Eye (tissue), 1 donor: Measurements from ENCODE around the gene DCN.
"Not testable (repeated sequence)": the region's sequence is repeated elsewhere in the genome, so short reads cannot be mapped to it uniquely, and the experiment has no call there.

ENCODE experiments used
- DNase-seq: peaks from one replicate; pipeline ENCODE4 v3.0.0-alpha.2; 2015

DCN gene

GRCh38 chr12:91182636-91183455, at the start of gene DCN:
DCN (minus strand) TSS chr12:91182817; CDS start chr12:91178552, 4,265 bp downstream.
- DNase-seq, result peak; percentile 75

- DNase-seq, result no peak
Observed at GRCh38 chr12:91230841-91231240, 48.2 kb upstream of the DCN start.

DNA sequence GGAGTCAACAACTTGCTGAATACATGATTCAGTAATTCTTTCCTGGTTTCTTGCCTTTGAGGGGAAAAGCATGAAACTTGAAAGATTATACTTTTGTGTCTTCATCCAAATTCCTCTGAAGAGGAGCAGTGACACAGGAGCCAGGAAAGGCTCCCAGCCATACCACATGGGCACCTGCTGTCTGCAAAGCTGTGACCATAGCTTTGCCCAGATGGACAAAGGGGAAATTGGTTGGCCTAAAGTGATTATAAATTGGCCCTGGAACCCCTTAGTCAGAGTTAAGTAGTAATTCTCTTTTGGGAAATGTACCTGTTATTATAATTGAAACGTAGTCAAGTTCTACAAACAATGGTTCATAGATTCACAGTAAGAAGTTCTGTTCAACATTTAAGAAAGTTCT, 44.3 kb upstream of the DCN start:
- DNase-seq, result no peak

- DNase-seq, result no peak
Observed at GRCh38 chr12:91225316-91225715, 42.7 kb upstream of the DCN start.

DNA sequence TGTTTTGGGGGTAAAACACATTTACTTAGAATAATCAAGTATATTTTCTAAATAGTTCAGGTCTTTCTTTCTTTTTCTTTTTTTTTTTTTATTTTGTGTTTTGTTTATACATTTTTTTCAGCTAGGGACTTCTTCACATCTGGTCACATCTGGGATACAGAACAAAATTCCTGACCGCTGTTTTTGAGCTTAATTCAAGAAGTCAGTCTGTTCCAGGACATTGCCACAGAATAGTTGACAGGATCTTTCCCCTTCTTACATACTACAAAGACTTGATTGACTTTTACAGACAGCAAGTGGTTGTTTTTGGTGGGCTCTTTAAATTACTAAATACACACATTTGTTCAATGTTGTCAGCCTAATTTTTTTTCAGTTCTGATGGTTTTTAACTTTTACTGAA, 41.8 kb upstream of the DCN start:
- no peak for DNase-seq

DNA sequence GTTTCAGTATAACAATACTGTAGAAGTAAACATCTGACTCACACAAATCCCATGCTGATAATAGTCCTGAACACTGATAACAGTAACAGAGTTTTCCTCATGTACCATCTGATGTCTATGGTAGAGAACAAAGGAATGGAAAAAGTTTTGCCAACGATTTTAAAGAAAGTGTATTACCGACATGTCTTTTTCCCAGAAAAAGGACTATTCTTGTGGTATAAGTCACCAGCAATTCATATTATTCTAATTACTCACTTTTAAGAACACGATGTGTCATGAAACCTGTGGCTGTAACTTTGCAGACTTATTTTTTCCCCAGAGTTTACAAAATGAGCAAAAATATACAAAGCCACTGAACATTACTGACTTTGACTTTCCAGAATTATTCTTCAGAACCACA, 40.1 kb upstream of the DCN start:
- DNase-seq, result no peak

GRCh38 chr12:91219919-91220318, 37.3 kb upstream of the DCN start:
- DNase-seq, result no peak

DNA sequence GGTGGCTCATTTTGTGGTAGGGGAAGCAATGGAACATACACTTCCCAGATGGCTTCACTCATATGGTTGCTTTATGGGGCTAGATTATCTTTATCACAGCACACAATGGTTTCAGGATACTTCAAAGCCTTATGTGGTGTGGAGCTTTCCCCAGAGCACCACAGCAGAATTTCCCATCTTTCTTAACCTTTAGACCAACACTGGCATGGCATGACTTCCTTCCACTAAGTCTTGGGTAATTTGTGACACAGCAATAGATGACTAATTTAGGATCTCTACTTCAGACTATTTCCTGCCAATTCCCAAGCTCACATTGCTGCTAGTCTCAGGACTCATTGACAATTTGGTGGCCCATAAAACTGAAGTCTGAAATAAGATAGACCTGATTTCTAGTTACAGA, 36.9 kb upstream of the DCN start:
- DNase-seq, result no peak

GRCh38 chr12:91216871-91217270, 34.3 kb upstream of the DCN start:
- no peak for DNase-seq

DNA sequence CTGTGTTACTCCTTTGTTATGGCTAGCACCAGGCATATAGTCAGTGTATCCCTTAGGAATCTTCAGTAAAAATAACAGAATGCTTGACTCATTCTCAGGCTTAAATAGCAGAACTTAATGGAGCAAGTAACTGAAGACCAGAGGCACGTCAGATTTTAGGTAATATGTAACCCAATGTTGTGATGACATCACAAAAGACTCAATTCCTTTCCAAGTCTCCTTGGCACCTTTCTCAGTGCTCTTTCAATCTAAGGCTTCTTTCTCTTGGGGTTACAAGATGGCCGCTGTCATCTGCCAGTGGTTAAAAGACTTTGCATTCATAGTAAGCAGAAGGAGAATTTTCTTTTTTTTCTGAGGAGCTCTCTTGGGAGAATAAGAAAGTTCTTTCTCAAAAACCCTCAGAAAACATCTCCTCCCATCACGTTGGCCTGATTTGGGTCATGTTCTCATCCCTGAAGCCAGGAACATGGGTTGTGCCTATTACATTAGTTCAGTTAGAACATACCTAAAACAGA, 33.4 kb upstream of the DCN start:
- no peak for DNase-seq

GRCh38 chr12:91211866-91212265, 29.2 kb upstream of the DCN start:
- peak; percentile 59 for DNase-seq

DNA sequence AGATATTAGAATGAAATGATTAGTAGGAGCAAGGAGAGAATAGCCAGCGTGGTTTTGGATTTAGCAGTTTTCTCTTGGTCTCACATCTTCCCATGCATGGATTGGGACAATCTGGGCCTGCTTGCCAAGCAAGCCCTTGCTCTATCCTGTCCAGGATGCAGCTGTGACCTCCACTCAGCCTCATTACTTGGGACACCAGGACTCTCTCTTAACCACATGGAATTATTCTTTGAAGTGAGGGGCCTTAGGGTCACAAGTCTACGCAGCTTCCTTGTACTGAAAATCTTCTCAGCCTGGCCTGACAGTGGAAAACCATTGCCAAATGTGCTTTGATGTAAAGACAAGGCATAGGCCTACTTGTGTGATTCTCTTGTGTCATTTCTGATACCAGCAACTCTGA, 28.0 kb upstream of the DCN start:
- DNase-seq, result no peak

DNA sequence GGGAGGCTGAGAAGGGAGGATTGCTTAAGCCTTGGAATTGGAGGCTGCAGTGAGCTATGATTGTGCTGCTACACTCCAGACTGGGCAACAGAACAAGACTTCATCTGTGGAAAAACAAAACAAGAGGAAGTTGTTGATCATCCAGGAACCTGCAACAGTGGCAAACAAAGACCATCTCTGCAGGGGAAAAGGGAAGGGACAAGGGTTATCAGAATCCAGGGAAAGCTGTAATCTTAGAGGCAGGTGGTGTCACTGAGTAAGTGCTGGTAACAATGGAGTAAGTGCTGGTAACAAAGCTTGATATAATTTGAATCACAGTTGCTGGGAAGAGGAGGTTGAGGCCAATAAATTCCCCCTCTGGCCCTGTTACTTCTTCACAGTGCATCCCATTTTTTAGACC, 27.5 kb upstream of the DCN start:
- no peak for DNase-seq

DNA sequence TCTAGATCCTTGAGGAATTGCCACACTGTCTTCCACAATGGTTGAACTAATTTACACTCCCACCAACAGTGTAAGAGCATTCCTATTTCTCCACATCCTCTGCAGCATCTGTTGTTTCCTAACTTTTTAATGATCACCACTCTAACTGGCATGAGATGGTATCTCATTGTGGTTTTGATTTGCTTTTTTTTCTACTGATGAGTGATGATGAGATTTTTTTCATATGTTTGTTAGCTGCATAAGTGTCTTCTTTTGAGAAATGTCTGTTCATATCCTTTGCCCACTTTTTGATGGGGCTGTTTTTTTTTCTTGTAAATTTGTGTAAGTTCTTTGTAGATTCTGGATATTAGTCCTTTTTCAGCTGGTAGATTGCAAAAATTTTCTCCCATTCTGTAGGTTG, 24.7 kb upstream of the DCN start:
- DNase-seq, result not testable (repeated sequence)

DNA sequence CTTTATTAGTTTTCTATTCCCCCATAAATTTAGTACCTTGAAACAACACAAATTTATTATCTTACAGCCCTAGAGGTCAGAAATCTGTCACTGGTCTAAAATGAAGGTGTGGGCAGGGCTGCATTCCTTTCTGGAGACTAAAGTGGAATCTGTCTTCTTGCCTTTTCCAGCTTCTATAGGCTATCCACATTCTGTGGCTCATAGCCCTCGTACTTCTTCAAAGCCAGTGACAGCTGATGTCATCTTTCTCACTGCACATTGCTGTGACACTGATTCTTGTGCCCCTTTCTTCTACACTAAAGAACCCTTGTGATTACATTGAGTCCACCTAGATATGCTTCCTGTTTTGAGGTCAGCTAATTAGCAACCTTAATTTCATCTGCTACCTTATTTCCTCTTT, 23.2 kb upstream of the DCN start:
- DNase-seq, result peak; percentile 76

- DNase-seq, result no peak
Observed at GRCh38 chr12:91204421-91204820, 21.8 kb upstream of the DCN start.

GRCh38 chr12:91203610-91204009, 21.0 kb upstream of the DCN start:
- DNase-seq, result no peak

- DNase-seq, result no peak
Observed at GRCh38 chr12:91202390-91202789, 19.8 kb upstream of the DCN start.

- no peak for DNase-seq
Observed at GRCh38 chr12:91196436-91196835, 13.8 kb upstream of the DCN start.

- DNase-seq, result no peak
Observed at GRCh38 chr12:91194500-91194899, 11.9 kb upstream of the DCN start.

- no peak for DNase-seq
Observed at GRCh38 chr12:91191513-91192111, 9.0 kb upstream of the DCN start.

DNA sequence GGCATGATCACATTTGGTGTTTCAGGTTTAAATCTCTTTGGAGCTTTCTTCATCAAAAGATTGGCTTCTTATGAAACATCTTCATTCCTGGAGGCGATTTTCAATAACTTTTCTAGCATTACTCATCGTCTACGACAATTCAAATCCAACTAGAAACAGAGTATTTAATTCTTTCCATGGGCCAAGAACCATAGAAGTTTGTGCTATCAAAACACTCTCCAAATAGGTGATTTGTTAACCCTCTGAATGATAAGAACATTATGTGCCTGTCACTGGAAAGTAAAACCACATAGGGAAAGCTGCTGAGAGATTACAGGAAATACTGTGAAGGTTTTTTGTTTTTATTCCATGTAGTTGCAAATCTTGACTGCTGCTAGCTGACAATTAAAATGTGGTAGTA, 6.9 kb upstream of the DCN start:
- no peak for DNase-seq

GRCh38 chr12:91188778-91189177, 6.2 kb upstream of the DCN start:
- no peak for DNase-seq

- DNase-seq, result no peak
Observed at GRCh38 chr12:91186156-91186555, 3.5 kb upstream of the DCN start.

DNA sequence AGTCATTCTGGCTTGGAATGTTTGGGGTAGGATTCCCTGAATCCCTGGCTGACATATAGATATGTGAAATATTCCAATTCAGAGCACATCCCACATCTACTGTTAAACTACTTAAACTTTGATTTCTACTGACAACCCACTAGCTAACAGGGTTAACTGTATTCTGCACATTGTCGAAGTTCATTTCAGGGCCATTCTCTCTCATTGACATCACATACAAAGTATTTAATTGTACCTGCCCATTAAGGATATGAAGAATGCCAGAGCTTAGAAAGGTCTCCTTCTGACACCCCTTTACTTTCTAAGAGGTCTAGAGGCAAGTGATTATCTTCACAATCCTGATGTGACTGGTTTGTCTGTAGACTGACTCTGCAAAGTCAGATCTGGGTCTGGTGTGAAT, 2.8 kb upstream of the DCN start:
- no peak for DNase-seq
